Inflammatory macrophage treated with lipopolysaccharide for 4 hours (primary cell): ENCODE measurements around the gene WIPF1.

Experiments
- DNase-seq: peaks from one replicate; pipeline ENCODE4 v3.0.0-alpha.2; 2020

The WIPF1 gene

DNA sequence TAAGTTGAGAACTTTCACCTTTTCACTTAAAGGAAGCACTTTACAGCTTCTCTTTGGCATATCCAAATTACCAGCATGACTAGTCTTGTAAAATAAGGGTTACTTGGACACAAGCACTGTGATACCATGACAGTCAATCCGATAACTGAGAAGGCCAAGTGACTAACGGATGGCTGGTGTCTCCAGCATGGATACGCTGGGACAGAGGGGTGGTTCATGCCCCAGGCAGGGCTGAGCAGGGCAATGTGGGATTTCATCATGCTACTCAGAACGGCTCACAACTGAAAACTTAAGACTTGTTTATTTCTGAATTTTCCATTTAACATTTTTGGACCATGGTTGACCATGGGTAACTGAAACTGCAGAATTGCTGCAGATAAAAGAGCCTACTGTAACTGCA is 67.7 kb downstream of the WIPF1 start:
- no peak for DNase-seq

DNA sequence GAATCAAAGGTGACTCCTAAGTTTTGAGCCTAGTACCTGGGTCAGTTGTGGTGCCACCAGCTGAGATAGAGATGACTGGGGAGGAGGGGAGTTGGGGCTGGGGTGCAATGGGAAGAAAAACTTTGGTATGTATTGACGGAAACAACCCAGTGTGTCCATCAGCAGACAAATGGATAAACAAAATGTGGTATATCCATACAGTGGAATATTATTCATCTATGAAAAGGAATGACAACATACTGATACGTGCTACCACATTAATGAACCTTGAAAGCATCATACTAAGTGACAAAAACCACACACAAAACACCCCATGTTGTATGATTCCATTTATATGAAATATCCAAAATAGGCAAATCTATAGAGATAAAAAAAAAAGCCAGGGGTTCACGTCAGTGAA is 69.6 kb downstream of the WIPF1 start:
- DNase-seq: no peak

DNA sequence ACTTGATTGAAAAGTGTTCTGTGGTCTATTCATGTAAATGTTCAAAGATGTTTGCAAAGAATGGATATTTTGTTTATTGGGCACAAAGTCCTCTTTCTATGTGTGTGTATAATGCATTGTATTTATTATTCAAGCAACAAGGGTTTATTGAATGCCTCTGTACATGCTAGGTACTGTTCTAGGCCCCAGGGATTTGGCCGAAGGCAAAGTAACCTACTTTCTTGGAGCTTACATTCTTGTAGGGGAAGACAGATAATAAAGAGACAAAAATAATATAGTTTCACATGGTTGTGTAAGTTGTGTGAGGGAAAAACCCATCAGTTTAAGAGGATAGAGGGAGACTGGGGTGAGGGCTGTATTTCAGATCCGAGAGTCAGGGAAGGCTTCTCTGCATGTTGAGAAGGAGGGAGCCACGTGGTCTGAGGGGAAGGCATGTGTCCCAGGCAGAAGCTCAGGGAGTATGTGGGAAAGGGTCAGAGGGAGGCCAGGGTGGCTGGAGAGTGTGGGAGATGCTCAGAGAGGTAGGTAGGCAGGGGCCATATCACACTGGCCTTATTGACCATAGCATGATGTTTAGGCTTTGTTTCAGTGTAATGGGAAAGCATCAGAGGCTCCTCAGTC is 70.4 kb downstream of the WIPF1 start:
- no peak for DNase-seq

DNA sequence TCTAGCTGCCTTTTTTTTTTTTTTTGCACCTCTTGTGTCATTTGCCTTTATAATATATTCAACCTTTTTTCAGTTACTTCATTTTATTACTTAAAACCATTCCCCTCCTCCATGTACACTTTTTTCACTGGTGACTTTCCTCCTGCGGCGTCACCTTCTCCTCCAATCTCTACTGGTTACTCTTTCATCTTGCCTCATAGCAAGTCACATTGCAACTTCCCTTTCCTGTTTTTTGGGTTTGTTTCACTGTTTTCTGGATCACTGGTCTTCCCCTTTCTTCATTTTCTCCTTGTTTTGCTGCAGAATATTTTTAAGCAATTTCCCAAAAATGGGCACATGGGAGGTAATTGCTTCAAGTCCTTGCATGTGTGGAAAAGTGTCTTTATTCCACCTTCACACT is 73.1 kb downstream of the WIPF1 start:
- DNase-seq: peak; percentile 89

DNA sequence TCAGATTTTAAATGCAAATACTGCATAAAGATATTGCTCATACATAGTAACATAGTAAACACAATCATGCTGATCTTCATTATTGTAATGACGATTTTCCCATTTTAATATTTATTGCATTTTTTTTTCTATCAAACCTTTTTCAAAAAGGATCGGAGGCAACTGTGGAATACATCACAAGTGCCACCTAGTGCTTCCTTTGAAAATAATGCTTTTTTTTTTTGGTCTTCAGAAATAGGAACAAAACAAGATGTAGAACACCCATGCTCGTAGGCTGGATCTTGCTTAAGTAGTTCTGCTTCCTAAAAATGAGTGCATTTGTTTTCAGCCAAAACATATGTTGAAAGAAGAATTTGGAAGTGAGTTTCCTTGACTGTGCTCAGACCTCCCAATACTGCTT is 75.1 kb downstream of the WIPF1 start:
- peak; percentile 89 for DNase-seq

DNA sequence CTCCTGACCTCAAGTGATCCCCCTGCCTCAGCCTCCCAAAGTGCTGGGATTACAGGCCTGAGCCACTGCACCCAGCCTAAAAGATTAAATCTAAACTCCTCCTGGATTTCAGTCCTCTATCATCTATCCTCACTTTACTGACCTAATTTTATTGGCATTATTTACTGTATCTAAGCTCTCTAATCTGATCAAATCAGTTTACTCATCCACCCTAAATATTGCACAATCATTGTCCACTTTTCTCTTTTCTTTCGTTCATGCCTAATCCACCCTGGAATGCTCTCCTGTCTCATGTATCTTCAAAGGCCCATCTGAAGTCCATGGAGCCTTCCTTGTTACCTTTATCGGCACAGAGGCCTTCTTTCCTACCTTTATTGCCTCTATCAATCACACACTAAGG is 79.2 kb downstream of the WIPF1 start:
- no peak for DNase-seq

DNA sequence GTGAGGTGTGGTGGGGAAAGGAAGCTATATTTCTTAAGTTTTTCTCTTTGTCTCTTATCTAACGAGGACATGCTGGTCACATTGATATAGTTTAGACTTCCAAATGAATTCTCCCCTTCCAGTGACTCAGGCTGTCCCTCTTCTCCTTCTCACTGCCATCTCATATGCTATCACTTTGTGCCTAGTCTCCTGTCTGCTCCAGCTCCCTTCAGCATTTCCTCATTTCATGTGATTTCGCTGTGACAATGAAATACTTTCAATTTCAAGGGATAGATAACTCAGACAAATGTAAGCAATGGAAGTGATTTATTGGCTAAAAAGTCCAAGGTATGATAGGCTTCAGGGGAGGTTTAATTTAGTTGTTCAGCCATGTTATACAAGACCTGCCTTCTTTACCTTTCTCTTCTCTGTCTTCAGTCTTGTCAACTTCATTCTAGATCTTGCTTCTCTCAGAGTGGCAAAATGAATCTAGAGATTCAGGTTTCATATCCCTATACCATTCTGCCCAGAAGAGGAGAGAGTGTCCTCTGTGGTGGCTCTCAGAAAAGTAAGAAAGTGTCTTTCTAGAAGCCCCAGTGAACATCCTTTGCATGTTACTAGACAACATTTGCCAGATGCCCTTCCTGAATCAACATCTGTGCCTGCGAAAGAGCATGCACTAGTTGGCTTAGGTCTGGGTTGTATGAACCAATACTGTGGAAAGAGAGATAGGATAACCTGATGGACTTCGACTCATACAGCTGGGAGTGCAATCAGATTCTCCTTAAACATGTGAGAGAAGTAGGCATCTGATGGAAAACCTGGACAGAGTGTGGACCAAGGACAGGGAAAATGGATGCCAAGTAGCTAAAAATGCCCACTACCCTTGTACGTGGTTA is 80.9 kb downstream of the WIPF1 start:
- DNase-seq: peak; percentile 74

DNA sequence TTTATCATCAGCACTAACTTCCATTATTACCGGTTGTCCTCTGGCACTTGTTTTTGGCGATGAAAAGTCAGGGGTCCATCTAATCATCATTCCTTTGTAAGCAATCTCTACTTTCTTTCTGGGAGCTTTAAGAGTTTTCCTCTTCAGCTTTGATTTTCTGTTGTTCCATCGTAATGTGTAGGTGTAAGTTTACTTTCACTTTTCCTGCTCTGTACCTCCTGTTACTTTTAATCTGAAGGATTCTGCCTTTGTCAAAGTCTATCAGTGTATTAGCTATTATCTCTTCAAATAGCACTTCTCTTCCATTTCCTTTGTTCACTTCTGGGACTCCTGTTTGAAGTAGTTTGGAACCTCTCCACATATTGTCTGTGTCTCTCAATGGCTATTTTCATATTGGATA is 85.3 kb downstream of the WIPF1 start:
- DNase-seq: no peak

DNA sequence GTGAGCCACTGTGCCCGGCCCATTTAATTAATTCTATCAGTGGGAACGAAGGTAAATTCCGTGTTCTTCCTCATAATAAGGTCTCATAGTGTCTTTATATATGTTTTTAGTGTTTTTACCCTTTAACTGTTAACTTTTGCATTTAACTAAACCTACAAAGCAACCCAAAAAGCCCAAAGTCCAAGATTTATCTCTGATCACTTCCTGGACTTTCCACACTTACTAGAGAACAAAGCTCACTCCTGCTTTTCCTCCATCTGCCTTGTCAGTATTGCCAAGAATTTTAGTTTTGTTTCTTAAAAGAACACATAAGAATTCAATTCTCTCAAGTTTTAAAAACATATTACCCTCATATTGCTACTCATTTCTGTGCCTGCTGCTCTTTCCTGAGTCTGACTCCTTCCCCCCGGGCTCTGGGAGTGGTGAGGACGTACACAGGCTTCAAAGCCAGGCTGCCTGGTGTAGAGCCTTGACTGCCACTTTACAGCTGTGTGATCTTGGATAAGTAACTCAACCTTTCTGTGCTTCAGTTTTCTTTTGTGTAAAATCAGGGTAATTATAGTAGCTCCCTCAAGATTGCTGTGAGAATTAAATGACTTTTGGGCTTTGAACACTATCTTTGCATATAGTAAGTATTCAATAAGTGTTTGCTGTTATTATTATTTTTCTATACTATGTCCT is 85.9 kb downstream of the WIPF1 start:
- DNase-seq: no peak

DNA sequence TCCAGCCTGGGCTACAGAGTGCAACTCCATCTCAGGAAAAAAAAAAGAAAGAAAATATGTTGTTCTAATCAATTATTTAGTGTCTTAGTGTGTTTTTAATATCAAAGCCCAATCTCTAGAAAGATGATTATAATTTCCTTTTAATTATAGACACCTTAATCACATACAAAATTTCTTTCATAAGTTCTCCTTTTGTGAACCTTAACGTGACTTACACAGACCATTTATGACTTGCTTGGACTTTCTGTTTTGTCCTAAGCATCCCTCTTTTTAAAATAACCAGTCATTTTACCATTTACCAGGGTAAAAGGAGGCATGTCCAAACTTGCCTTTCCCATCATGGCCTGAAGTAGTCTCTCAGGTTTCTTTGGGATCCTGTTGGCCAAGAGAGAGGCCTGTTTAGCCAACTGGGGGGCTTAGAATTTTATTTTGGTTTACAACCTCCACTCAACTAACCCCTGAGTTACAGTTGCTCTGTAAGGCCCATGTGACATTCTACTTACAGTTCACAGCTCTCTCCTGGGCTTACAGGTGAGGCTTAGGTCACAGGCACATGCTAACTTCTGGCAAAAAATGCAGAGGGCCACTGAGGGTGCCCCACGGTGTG is 86.9 kb downstream of the WIPF1 start:
- DNase-seq: no peak
